CD4-positive, alpha-beta T cell treated with Interleukin-6 at 100 ng/mL for 8 hours (primary cell): ENCODE results near the gene TRIM13.
"Not testable (repeated sequence)": the region's sequence is repeated elsewhere in the genome, so short reads cannot be mapped to it uniquely, and the experiment has no call there.

Experiments
- DNase-seq: peaks from one replicate; pipeline ENCODE4 v3.0.0-alpha.2; 2020; ENCODE audit warnings: mixed read lengths, low spot score

The TRIM13 gene

GRCh38 chr13:50060718-50061117 lies 63.9 kb downstream of the TRIM13 start:
- no peak for DNase-seq

DNA sequence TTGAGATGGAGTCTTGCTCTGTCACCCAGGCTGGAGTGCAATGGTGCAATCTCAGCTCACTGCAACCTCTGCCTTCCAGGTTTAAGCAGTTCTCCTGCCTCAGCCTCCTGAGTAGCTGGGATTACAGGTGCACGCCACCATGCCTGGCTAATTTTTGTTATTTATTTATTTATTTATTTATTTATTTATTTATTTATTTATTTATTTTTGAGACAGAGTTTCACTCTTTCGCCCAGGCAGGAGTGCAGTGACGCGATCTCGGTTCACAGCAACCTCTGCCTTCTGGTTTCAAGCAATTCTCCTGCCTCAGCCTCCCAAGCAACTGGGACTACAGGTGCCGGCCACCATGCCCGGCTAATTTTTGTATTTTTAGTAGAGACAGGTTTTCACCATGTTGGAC lies 65.5 kb downstream of the TRIM13 start:
- not testable (repeated sequence) for DNase-seq

- no peak for DNase-seq
Measured at GRCh38 chr13:50065712-50066111, 68.9 kb downstream of the TRIM13 start.
